Body of pancreas (tissue), 4 donors: ENCODE data around the gene PLEKHM2.

Experiments used
- POLR2A ChIP-seq, 3 donors: fragments of 450-650 bp; IDR thresholded peaks; one replicate each; pipeline ENCODE4 v1.6.1; 2016; ENCODE audit warnings: antibody characterized with exemption in 3 of 3, mild to moderate bottlenecking in 2 of 3
- TF ChIP-seq, protein P1 (sequence below), 7 experiments: fragments of 450-650 bp in 4 of 7; fragments of 200-600 bp in 3 of 7; sonication (generic) in 3 of 7; IDR thresholded peaks; one replicate each; pipeline ENCODE4 v1.5.1; 2016 to 2019; ENCODE audit warnings: antibody characterized with exemption in 7 of 7

DNA sequence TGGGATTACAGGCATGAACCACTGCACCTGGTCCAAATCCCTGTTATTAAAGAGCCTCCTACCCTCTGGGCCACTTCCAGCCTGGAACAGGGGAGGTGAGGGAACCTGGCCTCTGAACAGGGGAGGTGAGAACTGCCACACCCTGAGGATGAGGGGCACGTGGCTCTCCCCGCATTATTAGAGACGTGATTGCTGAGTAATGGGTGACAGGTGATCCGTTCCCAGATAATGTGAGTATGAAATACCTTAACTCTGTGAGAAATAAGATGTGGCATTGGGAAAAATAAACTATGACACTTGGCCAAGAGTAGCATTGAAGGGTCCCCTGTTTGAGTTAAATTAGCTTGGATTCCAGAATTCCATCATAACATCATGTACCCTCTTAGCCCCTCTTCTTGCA is 38.3 kb downstream of the PLEKHM2 start:
- TF ChIP-seq, protein P1, sequence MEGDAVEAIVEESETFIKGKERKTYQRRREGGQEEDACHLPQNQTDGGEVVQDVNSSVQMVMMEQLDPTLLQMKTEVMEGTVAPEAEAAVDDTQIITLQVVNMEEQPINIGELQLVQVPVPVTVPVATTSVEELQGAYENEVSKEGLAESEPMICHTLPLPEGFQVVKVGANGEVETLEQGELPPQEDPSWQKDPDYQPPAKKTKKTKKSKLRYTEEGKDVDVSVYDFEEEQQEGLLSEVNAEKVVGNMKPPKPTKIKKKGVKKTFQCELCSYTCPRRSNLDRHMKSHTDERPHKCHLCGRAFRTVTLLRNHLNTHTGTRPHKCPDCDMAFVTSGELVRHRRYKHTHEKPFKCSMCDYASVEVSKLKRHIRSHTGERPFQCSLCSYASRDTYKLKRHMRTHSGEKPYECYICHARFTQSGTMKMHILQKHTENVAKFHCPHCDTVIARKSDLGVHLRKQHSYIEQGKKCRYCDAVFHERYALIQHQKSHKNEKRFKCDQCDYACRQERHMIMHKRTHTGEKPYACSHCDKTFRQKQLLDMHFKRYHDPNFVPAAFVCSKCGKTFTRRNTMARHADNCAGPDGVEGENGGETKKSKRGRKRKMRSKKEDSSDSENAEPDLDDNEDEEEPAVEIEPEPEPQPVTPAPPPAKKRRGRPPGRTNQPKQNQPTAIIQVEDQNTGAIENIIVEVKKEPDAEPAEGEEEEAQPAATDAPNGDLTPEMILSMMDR (IDR thresholded peaks at IDR 0.05) = no peak
- no peak for TF ChIP-seq POLR2A (IDR thresholded peaks at IDR 0.05)
